ENCODE data around the gene IL12RB1. TPM values are rescaled to one million over a fixed set of nuclear protein-coding genes. Genes with fewer than 3 reads are reported as not detected.

Gene IL12RB1
- total and polyA plus RNA-seq, 8 donors, result 0.33 to 5.4 (median 0.55) TPM

- Histone ChIP-seq H3K4me1 (peaks cover 4 to 29% of the 10 kb centered on the region in 2 donors), H3K27me3 (no peaks in the 10 kb centered on the region), H3K4me3 (no peak overlapping the region), H3K27ac (no peak overlapping the region), H3K9me3 (no peaks in the 10 kb centered on the region), H3K36me3 (peaks cover 0 to 69% of the 10 kb centered on the region in 2 donors)
- no peak for DNase-seq
- intact Hi-C loops (cut with DNase I), result no loop called here
- TF ChIP-seq CTCF (IDR thresholded peaks at IDR 0.05), result no peak
- ATAC-seq, result no peak
These were observed 35.7 kb upstream of the IL12RB1 start for GRCh38 chr19:18122424-18122823.

- DNase-seq (no peak), ATAC-seq (no peak)
- peaks cover 8 to 37% of the 10 kb centered on the region in 2 donors for H3K4me1 ChIP-seq
- no peak overlapping the region for H3K27ac ChIP-seq
- no peaks in the 10 kb centered on the region for H3K9me3 ChIP-seq
- intact Hi-C loops (cut with DNase I), result no loop called here
- H3K36me3 ChIP-seq, result peaks cover 0 to 60% of the 10 kb centered on the region in 2 donors
- no peak overlapping the region for H3K4me3 ChIP-seq
- TF ChIP-seq CTCF (IDR thresholded peaks at IDR 0.05), result no peak
- H3K27me3 ChIP-seq, result no peaks in the 10 kb centered on the region
These were observed 34.4 kb upstream of the IL12RB1 start for GRCh38 chr19:18121166-18121565.

GRCh38 chr19:18120127-18120526 lies 33.4 kb upstream of the IL12RB1 start:
- Histone ChIP-seq H3K4me1 (peaks cover 8 to 37% of the 10 kb centered on the region in 2 donors), H3K27ac (peak overlapping the region in 1 of 2 donors; percentile 20), H3K4me3 (no peak overlapping the region), H3K9me3 (no peaks in the 10 kb centered on the region), H3K36me3 (peaks cover 0 to 55% of the 10 kb centered on the region in 2 donors), H3K27me3 (no peaks in the 10 kb centered on the region)
- TF ChIP-seq CTCF (IDR thresholded peaks at IDR 0.05), result no peak
- intact Hi-C loops (cut with DNase I), result no loop called here
- DNase-seq (no peak), ATAC-seq (no peak)

- no peaks in the 10 kb centered on the region for H3K27me3 ChIP-seq
- H3K36me3 ChIP-seq, result peaks cover 0 to 55% of the 10 kb centered on the region in 2 donors
- no peak for TF ChIP-seq CTCF (IDR thresholded peaks at IDR 0.05)
- peak overlapping the region in 1 of 2 donors; percentile 68 for H3K4me3 ChIP-seq
- no peaks in the 10 kb centered on the region for H3K9me3 ChIP-seq
- ATAC-seq (no peak), DNase-seq (no peak)
- intact Hi-C loops (cut with DNase I), result no loop called here
- peaks cover 8 to 37% of the 10 kb centered on the region in 2 donors for H3K4me1 ChIP-seq
- H3K27ac ChIP-seq, result peak overlapping the region in 1 of 2 donors; percentile 20
These were observed 33.0 kb upstream of the IL12RB1 start for GRCh38 chr19:18119717-18120105.

GRCh38 chr19:18119013-18119716 lies 32.4 kb upstream of the IL12RB1 start:
- intact Hi-C loops (cut with DNase I), result no loop called here
- DNase-seq (no peak), ATAC-seq (no peak)
- Histone ChIP-seq H3K4me1 (peaks cover 8 to 39% of the 10 kb centered on the region in 2 donors), H3K4me3 (peak overlapping the region in 1 of 2 donors; percentile 68), H3K9me3 (no peaks in the 10 kb centered on the region), H3K36me3 (peaks cover 0 to 54% of the 10 kb centered on the region in 2 donors), H3K27me3 (no peaks in the 10 kb centered on the region), H3K27ac (peak overlapping the region in 1 of 2 donors; percentile 66)
- no peak for TF ChIP-seq CTCF (IDR thresholded peaks at IDR 0.05)

All from left lung (tissue), 10 donors.